ENCODE measurements around the gene IGSF9B.

IGSF9B gene

DNA sequence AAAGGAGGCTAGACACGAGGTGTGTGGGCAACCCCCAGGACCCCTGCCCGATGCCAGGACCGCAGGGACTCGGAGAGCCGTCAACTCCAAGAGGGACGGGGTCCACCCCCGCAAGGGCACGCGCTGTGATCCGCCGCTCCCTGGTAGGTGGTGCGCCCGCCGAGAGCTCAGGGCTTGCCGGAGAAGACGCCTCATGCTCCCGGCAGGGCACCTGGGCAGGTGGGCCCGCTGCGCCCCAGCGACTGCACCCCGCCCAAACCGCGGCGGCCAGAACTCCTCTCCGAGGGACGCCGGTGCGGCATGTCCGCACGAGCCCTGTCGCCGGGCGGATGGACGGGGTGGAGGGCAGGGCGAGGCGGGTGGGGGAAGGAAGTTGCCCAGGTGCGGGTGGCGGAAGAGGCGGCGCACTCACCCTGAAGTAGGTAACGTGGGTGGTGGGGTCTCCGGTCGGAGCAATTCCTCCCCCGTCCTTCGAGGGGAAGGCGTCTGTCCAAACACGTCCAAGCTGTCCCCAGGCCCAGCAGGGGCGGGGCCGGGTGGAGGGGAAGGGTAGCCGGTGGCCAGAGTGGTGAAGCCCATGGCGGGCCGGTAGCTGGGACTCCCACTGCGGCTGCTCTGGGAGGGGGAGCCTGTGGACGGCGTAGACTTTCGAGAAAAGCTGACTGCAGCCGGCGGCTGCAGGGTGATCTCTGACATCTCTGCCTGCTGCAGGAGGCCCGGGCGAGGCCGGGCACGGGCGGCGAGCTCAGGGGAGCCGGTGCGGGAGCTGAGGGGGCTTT is 37.2 kb downstream of the IGSF9B start:
- Histone ChIP-seq H3K4me2 (no peak overlapping the region), H3K4me3 (IDR thresholded peaks at IDR 0.05; ENCODE audit: insufficient read depth, low read depth, low read length) (no peak overlapping the region), H3K9ac (no peak overlapping the region), H3K4me1 (ENCODE audit: low read depth, poor library complexity, severe bottlenecking) (no peaks in the 10 kb centered on the region), H3K79me2 (ENCODE audit: insufficient read depth, low read depth) (no peaks in the 10 kb centered on the region), H3K36me3 (ENCODE audit: insufficient read depth) (no peaks in the 10 kb centered on the region), H2AFZ (ENCODE audit: low read depth) (no peak overlapping the region), H3K27ac (no peak overlapping the region), H4K20me1 (ENCODE audit: insufficient read depth) (no peaks in the 10 kb centered on the region), H3K27me3 (ENCODE audit: insufficient read depth, low read depth) (no peaks in the 10 kb centered on the region)
- no peak for TF ChIP-seq CTCF (conservative IDR thresholded peaks at IDR 0.05; ENCODE audit: low read depth, low read length)

DNA sequence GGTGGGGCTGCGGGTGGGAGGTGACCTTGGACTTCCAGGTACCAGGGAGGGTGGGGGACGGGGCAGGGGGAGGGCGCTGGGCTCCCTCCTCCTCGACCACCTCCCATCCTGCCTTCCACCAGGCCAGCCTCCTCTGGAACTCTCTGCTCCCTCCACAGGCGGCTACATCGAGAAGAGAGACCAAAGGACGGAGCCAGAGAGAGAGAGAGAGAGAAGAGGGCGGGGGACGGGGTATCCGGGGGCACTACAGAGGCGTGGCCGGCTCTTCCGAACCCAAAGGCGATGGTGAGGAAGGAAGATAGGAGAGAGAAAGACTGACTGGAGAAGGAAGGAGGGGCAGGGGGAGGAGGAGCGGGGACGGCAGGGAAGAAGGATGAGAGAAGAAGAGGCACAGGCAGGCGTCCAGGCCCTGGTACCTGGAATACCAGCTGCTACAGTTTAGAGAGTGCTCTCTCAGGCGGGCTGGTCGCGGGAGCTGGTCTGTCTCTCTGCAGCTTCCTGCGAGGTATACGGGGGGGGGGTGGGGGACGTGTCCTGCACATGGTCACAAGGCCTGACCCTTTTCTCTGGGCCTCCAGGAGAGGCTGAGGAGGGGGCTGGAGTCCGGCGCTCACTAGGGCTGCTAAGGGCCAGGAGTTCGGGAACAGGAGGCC is 38.0 kb downstream of the IGSF9B start:
- H3K9ac ChIP-seq = no peak overlapping the region
- H3K79me2 ChIP-seq (ENCODE audit: insufficient read depth, low read depth) = no peaks in the 10 kb centered on the region
- no peaks in the 10 kb centered on the region for H3K4me1 ChIP-seq (ENCODE audit: low read depth, poor library complexity, severe bottlenecking)
- H3K27ac ChIP-seq = no peak overlapping the region
- no peak overlapping the region for H3K4me3 ChIP-seq (IDR thresholded peaks at IDR 0.05; ENCODE audit: insufficient read depth, low read depth, low read length)
- no peak overlapping the region for H2AFZ ChIP-seq (ENCODE audit: low read depth)
- no peaks in the 10 kb centered on the region for H4K20me1 ChIP-seq (ENCODE audit: insufficient read depth)
- no peak overlapping the region for H3K4me2 ChIP-seq
- no peak for TF ChIP-seq CTCF (conservative IDR thresholded peaks at IDR 0.05; ENCODE audit: low read depth, low read length)
- no peaks in the 10 kb centered on the region for H3K27me3 ChIP-seq (ENCODE audit: insufficient read depth, low read depth)
- no peaks in the 10 kb centered on the region for H3K36me3 ChIP-seq (ENCODE audit: insufficient read depth)

GRCh38 chr11:133917921-133918607 is 38.7 kb downstream of the IGSF9B start:
- Histone ChIP-seq H3K4me1 (ENCODE audit: low read depth, poor library complexity, severe bottlenecking) (no peaks in the 10 kb centered on the region), H3K79me2 (ENCODE audit: insufficient read depth, low read depth) (no peaks in the 10 kb centered on the region), H3K4me3 (IDR thresholded peaks at IDR 0.05; ENCODE audit: insufficient read depth, low read depth, low read length) (no peak overlapping the region), H4K20me1 (ENCODE audit: insufficient read depth) (no peaks in the 10 kb centered on the region), H3K9ac (no peak overlapping the region), H3K27me3 (ENCODE audit: insufficient read depth, low read depth) (no peaks in the 10 kb centered on the region), H2AFZ (ENCODE audit: low read depth) (no peak overlapping the region), H3K4me2 (no peak overlapping the region), H3K27ac (no peak overlapping the region), H3K36me3 (ENCODE audit: insufficient read depth) (no peaks in the 10 kb centered on the region)
- no peak for TF ChIP-seq CTCF (conservative IDR thresholded peaks at IDR 0.05; ENCODE audit: low read depth, low read length)

DNA sequence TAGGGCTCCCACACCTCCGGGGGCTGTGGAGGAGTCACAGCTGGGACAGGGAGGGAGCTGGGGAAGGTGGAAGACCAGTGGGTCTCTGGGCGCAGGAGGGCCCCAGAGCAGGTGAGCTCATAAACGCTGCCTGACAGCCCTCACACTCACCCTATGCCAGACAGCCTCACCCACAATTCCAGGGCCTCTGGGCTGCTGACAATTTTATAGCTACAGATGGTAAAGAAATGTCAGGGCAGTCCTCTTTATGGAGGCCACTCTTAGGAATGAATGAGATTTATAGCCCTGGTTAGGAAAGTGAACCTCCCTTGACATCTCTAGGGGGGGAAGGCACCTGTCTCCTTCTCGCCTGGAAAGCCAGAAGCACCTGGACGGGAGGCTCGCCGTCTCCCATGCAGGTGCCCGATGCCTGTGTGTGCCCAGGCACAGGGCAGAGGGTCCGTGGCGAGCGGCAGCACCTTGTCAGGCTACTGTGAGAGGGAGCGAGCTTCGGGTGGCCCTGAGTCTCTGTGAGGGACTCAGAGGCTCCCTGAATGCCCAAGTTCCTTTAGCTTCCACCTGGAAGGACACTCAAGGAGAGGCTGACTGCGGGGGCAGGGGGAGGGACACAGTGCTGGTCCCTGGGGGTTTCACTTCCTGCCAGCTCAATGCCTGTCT is 39.9 kb downstream of the IGSF9B start:
- H3K4me2 ChIP-seq = no peak overlapping the region
- H3K4me3 ChIP-seq (IDR thresholded peaks at IDR 0.05; ENCODE audit: insufficient read depth, low read depth, low read length) = no peak overlapping the region
- no peak overlapping the region for H3K9ac ChIP-seq
- H3K79me2 ChIP-seq (ENCODE audit: insufficient read depth, low read depth) = no peaks in the 10 kb centered on the region
- H3K27me3 ChIP-seq (ENCODE audit: insufficient read depth, low read depth) = no peaks in the 10 kb centered on the region
- H3K4me1 ChIP-seq (ENCODE audit: low read depth, poor library complexity, severe bottlenecking) = no peaks in the 10 kb centered on the region
- no peaks in the 10 kb centered on the region for H4K20me1 ChIP-seq (ENCODE audit: insufficient read depth)
- TF ChIP-seq CTCF (conservative IDR thresholded peaks at IDR 0.05; ENCODE audit: low read depth, low read length) = no peak
- H2AFZ ChIP-seq (ENCODE audit: low read depth) = no peak overlapping the region
- H3K27ac ChIP-seq = no peak overlapping the region
- H3K36me3 ChIP-seq (ENCODE audit: insufficient read depth) = no peaks in the 10 kb centered on the region
